ENCODE data around the gene VWF.

The VWF gene

DNA sequence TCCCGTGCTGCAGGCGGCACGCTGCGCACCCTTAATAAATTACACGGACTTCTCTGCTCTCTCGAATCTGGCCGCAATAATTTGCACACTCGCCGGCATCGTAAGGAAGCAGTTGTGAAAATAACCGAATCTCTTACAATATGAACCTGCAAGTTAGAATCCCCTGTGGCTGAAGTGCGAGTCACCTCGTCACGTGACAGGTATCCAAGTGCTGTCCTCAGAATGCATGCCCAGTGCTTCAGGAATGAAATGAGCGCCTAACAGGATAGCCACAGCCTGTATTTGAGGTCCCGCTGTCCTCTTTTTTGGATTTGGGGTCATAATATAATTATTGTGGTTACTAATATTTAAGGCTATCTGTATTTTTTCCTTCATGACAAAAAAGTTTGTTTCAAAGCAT, 82.0 kb downstream of the VWF start:
- Histone ChIP-seq H2AFZ (ENCODE audit: low read length) (no peak overlapping the region), H3K9ac (ENCODE audit: low read length) (no peak overlapping the region), H4K20me1 (ENCODE audit: insufficient read depth, low read length) (no peaks in the 10 kb centered on the region), H3K27ac (ENCODE audit: low read depth, low read length, poor library complexity, severe bottlenecking) (no peak overlapping the region), H3K9me2 (ENCODE audit: low read depth, low read length) (no peaks in the 10 kb centered on the region), H3K79me2 (ENCODE audit: insufficient read depth, low read length) (no peaks in the 10 kb centered on the region), H3F3A (ENCODE audit: insufficient read depth, low read length) (no peaks in the 10 kb centered on the region), H3K36me3 (ENCODE audit: insufficient read depth, low read length) (no peaks in the 10 kb centered on the region), H3K4me2 (ENCODE audit: low read length) (no peak overlapping the region), H3K27me3 (ENCODE audit: insufficient read depth, low read length) (peaks cover 14% of the 10 kb centered on the region; the same call in 1 of the 2 replicates), H3K4me1 (ENCODE audit: insufficient read depth, low read length, severe bottlenecking) (no peaks in the 10 kb centered on the region), H3K9me3 (ENCODE audit: low read length) (no peaks in the 10 kb centered on the region), H3K4me3 (ENCODE audit: low read depth, low read length, poor library complexity, severe bottlenecking) (no peak overlapping the region)
- no peak for TF ChIP-seq EZH2 (IDR thresholded peaks at IDR 0.05; ENCODE audit: borderline replicate concordance, low read length)
- TF ChIP-seq, protein P1, sequence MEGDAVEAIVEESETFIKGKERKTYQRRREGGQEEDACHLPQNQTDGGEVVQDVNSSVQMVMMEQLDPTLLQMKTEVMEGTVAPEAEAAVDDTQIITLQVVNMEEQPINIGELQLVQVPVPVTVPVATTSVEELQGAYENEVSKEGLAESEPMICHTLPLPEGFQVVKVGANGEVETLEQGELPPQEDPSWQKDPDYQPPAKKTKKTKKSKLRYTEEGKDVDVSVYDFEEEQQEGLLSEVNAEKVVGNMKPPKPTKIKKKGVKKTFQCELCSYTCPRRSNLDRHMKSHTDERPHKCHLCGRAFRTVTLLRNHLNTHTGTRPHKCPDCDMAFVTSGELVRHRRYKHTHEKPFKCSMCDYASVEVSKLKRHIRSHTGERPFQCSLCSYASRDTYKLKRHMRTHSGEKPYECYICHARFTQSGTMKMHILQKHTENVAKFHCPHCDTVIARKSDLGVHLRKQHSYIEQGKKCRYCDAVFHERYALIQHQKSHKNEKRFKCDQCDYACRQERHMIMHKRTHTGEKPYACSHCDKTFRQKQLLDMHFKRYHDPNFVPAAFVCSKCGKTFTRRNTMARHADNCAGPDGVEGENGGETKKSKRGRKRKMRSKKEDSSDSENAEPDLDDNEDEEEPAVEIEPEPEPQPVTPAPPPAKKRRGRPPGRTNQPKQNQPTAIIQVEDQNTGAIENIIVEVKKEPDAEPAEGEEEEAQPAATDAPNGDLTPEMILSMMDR (IDR thresholded peaks at IDR 0.05; ENCODE audit: low read length), result no peak

DNA sequence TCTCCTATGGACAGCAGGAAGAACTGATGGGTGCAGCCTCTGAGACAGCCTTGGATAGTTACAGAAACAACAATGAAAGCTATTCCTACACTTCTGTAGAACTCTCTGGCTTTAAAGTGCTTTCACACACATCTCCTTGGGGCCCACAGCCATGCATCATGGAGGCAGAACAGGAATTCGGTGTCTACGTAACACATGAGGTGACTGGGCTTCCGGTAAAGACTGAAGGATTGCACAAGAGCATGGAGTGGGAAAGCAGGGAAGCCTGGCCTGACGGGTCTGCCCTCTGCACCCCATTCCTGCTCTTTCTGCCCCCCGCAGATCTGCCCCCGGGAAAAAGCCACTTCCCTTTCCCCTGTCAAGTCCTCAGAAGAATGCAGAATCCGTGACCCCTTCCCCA, 82.6 kb downstream of the VWF start:
- Histone ChIP-seq H4K20me1 (ENCODE audit: insufficient read depth, low read length) (no peaks in the 10 kb centered on the region), H3K9ac (ENCODE audit: low read length) (no peak overlapping the region), H2AFZ (ENCODE audit: low read length) (no peak overlapping the region), H3F3A (ENCODE audit: insufficient read depth, low read length) (no peaks in the 10 kb centered on the region), H3K4me3 (ENCODE audit: low read depth, low read length, poor library complexity, severe bottlenecking) (no peak overlapping the region), H3K27ac (ENCODE audit: low read depth, low read length, poor library complexity, severe bottlenecking) (no peak overlapping the region), H3K4me2 (ENCODE audit: low read length) (no peak overlapping the region), H3K9me3 (ENCODE audit: low read length) (no peaks in the 10 kb centered on the region), H3K79me2 (ENCODE audit: insufficient read depth, low read length) (no peaks in the 10 kb centered on the region), H3K27me3 (ENCODE audit: insufficient read depth, low read length) (peaks cover 10% of the 10 kb centered on the region; the same call in 1 of the 2 replicates), H3K36me3 (ENCODE audit: insufficient read depth, low read length) (no peaks in the 10 kb centered on the region), H3K4me1 (ENCODE audit: insufficient read depth, low read length, severe bottlenecking) (no peaks in the 10 kb centered on the region), H3K9me2 (ENCODE audit: low read depth, low read length) (no peaks in the 10 kb centered on the region)
- no peak for TF ChIP-seq EZH2 (IDR thresholded peaks at IDR 0.05; ENCODE audit: borderline replicate concordance, low read length)
- TF ChIP-seq, protein P1 (IDR thresholded peaks at IDR 0.05; ENCODE audit: low read length), result no peak

DNA sequence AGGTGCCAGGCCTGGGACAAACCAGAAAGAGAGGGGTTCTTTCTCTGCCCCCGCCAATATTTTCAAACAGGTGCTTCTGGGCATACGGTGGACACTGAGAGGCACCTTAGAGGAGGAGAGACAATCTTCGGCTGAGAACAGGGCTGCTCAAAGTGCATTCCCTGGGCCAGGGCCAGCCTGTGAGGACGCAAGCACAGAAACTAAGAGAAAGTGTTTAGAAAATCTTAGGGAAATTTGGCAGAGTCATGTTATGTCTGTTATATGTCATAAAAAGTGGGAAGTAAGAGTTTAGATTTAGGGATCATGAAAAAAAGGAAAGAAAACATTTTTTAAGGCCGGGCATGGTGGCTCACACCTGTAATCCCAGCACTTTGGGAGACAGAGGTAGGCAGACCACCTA, 83.7 kb downstream of the VWF start:
- H4K20me1 ChIP-seq (ENCODE audit: insufficient read depth, low read length), result no peaks in the 10 kb centered on the region
- H3K27me3 ChIP-seq (ENCODE audit: insufficient read depth, low read length), result 0 out of 2 replicates have a peak, but pooled peaks cover 6% of the 10 kb centered on the region
- H3K4me3 ChIP-seq (ENCODE audit: low read depth, low read length, poor library complexity, severe bottlenecking), result no peak overlapping the region
- no peaks in the 10 kb centered on the region for H3K79me2 ChIP-seq (ENCODE audit: insufficient read depth, low read length)
- H3K4me2 ChIP-seq (ENCODE audit: low read length), result no peak overlapping the region
- H3F3A ChIP-seq (ENCODE audit: insufficient read depth, low read length), result no peaks in the 10 kb centered on the region
- no peaks in the 10 kb centered on the region for H3K36me3 ChIP-seq (ENCODE audit: insufficient read depth, low read length)
- no peak overlapping the region for H3K9ac ChIP-seq (ENCODE audit: low read length)
- no peak for TF ChIP-seq EZH2 (IDR thresholded peaks at IDR 0.05; ENCODE audit: borderline replicate concordance, low read length)
- TF ChIP-seq, protein P1 (IDR thresholded peaks at IDR 0.05; ENCODE audit: low read length), result no peak
- H3K4me1 ChIP-seq (ENCODE audit: insufficient read depth, low read length, severe bottlenecking), result no peaks in the 10 kb centered on the region
- H2AFZ ChIP-seq (ENCODE audit: low read length), result no peak overlapping the region
- no peak overlapping the region for H3K27ac ChIP-seq (ENCODE audit: low read depth, low read length, poor library complexity, severe bottlenecking)
- H3K9me3 ChIP-seq (ENCODE audit: low read length), result no peaks in the 10 kb centered on the region
- no peaks in the 10 kb centered on the region for H3K9me2 ChIP-seq (ENCODE audit: low read depth, low read length)

Measured in OCI-LY1 (cell line).